DOHH2 (cell line): ENCODE measurements around the gene NRSN2.

Source experiments
- H3F3A ChIP-seq: fragments of 200-600 bp; sonication (generic), shearing (Covaris generic); 2 replicates; pipeline ENCODE4 v1.6.0; 2016; ENCODE audit warnings: antibody characterized with exemption, mild to moderate bottlenecking; ENCODE audit not compliant: control insufficient read depth, insufficient read depth
- H3K27ac ChIP-seq: fragments of 200-600 bp; sonication (generic); 2 replicates; pipeline ENCODE4 v1.5.1; 2014; ENCODE audit warnings: low read depth, mild to moderate bottlenecking, low read length, moderate library complexity
- H3K27me3 ChIP-seq: fragments of 200-600 bp; sonication (generic); 2 replicates; pipeline ENCODE4 v1.6.1; 2014; ENCODE audit warnings: mild to moderate bottlenecking, low read length, mixed read lengths; ENCODE audit not compliant: control insufficient read depth
- H3K36me3 ChIP-seq: fragments of 200-600 bp; sonication (generic); 2 replicates; pipeline ENCODE4 v1.6.1; 2014; ENCODE audit warnings: mild to moderate bottlenecking, low read length, moderate library complexity, mixed read lengths; ENCODE audit not compliant: control insufficient read depth
- H3K4me1 ChIP-seq: fragments of 200-600 bp; sonication (generic); 2 replicates; pipeline ENCODE4 v1.6.1; 2014; ENCODE audit warnings: mild to moderate bottlenecking, low read length, mixed read lengths; ENCODE audit not compliant: control insufficient read depth
- H3K4me2 ChIP-seq: fragments of 200-600 bp; sonication (generic); 2 replicates; pipeline ENCODE4 v1.6.0; 2014; ENCODE audit warnings: mild to moderate bottlenecking, low read length, moderate library complexity
- H3K4me3 ChIP-seq: fragments of 200-600 bp; sonication (generic); 2 replicates; pipeline ENCODE4 v1.5.1; 2014; ENCODE audit warnings: mild to moderate bottlenecking, low read length, mixed read lengths
- H3K79me2 ChIP-seq: fragments of 200-600 bp; sonication (generic); 2 replicates; pipeline ENCODE4 v1.6.1; 2014; ENCODE audit warnings: mild to moderate bottlenecking, low read length, mixed read lengths; ENCODE audit not compliant: control insufficient read depth
- H3K9me2 ChIP-seq: fragments of 200-600 bp; sonication (generic); replicated peaks from 2 replicates; pipeline ENCODE4 v1.6.1; 2014; ENCODE audit warnings: mild to moderate bottlenecking, low read length, mixed read lengths; ENCODE audit not compliant: control insufficient read depth
- H3K9me3 ChIP-seq: fragments of 200-600 bp; sonication (generic); 2 replicates; pipeline ENCODE4 v1.6.1; 2014; ENCODE audit warnings: antibody characterized with exemption, low read length, mixed read lengths; ENCODE audit not compliant: control insufficient read depth, insufficient read depth
- H4K20me1 ChIP-seq: fragments of 200-600 bp; sonication (generic); 2 replicates; pipeline ENCODE4 v1.6.0; 2014; ENCODE audit warnings: low read depth, mild to moderate bottlenecking, antibody characterized with exemption, low read length, moderate library complexity; ENCODE audit not compliant: control insufficient read depth, insufficient read depth
- CTCF ChIP-seq: fragments of 200-600 bp; sonication (generic); IDR thresholded peaks from one replicate; pipeline ENCODE4 v1.5.1; 2014; ENCODE audit warnings: antibody characterized with exemption, mild to moderate bottlenecking, low read depth, low read length; ENCODE audit not compliant: poor library complexity, severe bottlenecking
- EZH2phosphoT487 ChIP-seq: fragments of 200-600 bp; sonication (generic); IDR thresholded peaks from 2 replicates; pipeline ENCODE4 v1.6.1; 2017; ENCODE audit warnings: borderline replicate concordance, mild to moderate bottlenecking, antibody characterized with exemption, low read length, moderate library complexity, mixed read lengths

NRSN2 gene

GRCh38 chr20:346640-347316, at the start of gene NRSN2:
Gene NRSN2 (plus strand): TSS chr20:347111. CDS start chr20:349644, 2,533 bp downstream.
- TF ChIP-seq CTCF, result no peak
- Histone ChIP-seq H3K79me2 (peaks cover 3% of the 10 kb centered on the region; the same call in 1 of the 2 replicates), H3K9me3 (no peaks in the 10 kb centered on the region), H3K36me3 (no peaks in the 10 kb centered on the region; the same call in 1 of the 2 replicates), H3K27me3 (no peaks in the 10 kb centered on the region), H3K27ac (peak within 1 kb of the TSS; percentile 41), H3K9me2 (no peaks in the 10 kb centered on the region), H3F3A (peaks cover 2% of the 10 kb centered on the region; the same call in 1 of the 2 replicates), H4K20me1 (no peaks in the 10 kb centered on the region), H3K4me3 (peak within 1 kb of the TSS; percentile 97), H3K4me1 (peaks cover 22% of the 10 kb centered on the region), H3K4me2 (peak within 1 kb of the TSS; percentile 70)

GRCh38 chr20:297925-298775, 48.8 kb upstream of the NRSN2 start:
- Histone ChIP-seq H3K4me3 (peak overlapping the region; percentile 100), H3K9me2 (no peaks in the 10 kb centered on the region), H3K4me1 (peaks cover 41% of the 10 kb centered on the region), H3K36me3 (peaks cover 35% of the 10 kb centered on the region), H3K27ac (peak overlapping the region; percentile 58), H3K4me2 (peak overlapping the region; percentile 98), H3K27me3 (no peaks in the 10 kb centered on the region), H3F3A (peaks cover 36% of the 10 kb centered on the region), H3K9me3 (no peaks in the 10 kb centered on the region), H4K20me1 (peaks cover 20% of the 10 kb centered on the region), H3K79me2 (peaks cover 49% of the 10 kb centered on the region)
- no peak for TF ChIP-seq EZH2phosphoT487
- no peak for TF ChIP-seq CTCF

GRCh38 chr20:298776-299391, 48.0 kb upstream of the NRSN2 start:
- no peaks in the 10 kb centered on the region for H3K9me3 ChIP-seq
- no peaks in the 10 kb centered on the region for H3K9me2 ChIP-seq
- no peaks in the 10 kb centered on the region for H3K27me3 ChIP-seq
- peak overlapping the region; percentile 58; the same call in 1 of the 2 replicates for H3K27ac ChIP-seq
- peaks cover 36% of the 10 kb centered on the region for H3F3A ChIP-seq
- peaks cover 20% of the 10 kb centered on the region for H4K20me1 ChIP-seq
- H3K36me3 ChIP-seq, result peaks cover 35% of the 10 kb centered on the region
- TF ChIP-seq EZH2phosphoT487 (no peak), CTCF (no peak)
- H3K4me3 ChIP-seq, result peak overlapping the region; percentile 100
- peak overlapping the region; percentile 98 for H3K4me2 ChIP-seq
- H3K4me1 ChIP-seq, result peaks cover 41% of the 10 kb centered on the region
- H3K79me2 ChIP-seq, result peaks cover 49% of the 10 kb centered on the region
